ENCODE results near the gene INHBA.

Gene INHBA

GRCh38 chr7:41685684-41686083, 17.2 kb downstream of the INHBA start:
- DNase-seq, result no peak

- DNase-seq, result no peak
Observed at GRCh38 chr7:41682422-41682821, 20.5 kb downstream of the INHBA start.

DNA sequence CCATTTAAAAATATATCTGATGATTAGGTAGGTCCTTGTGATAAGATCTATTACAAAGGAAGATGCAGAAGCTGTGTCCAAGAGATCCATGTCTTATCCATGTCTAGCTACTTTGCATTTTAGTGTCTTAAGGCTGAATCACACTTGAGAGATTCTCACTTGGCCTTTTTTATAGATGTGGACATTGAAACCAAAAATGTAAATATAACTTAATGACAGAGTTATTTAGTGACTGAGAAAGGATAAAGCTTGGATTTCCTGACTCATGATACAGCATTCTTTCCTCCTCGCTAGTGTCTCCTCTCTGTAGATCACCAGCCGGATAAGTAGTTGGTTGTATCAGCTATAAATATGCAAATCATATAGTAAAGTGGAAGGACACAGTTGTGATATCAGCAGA, 23.3 kb downstream of the INHBA start:
- DNase-seq, result no peak

DNA sequence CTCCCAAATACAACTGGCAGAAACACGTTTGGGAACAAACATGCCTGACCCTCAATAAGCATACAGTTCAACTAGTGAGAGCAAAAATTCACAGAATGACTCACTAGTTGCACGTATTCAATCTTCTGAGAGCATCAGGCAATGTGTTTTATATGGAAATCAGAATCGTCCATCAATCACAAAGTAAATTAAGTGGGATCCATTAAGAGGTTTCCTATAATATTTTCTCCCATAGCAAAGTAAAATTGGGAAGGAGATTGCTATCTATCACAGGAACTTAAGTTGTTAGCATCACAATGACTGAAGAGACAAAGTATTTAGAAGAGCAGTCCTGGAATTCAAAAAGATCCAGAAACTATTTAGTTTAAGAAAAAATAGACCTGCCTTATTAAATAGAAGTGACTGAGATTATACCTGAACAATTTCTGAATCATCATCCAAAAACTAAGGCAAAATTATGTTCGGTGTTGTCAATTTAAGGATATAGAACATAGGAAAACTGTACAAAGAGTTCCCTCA, 28.3 kb downstream of the INHBA start:
- DNase-seq, result no peak

- DNase-seq, result no peak
Observed at GRCh38 chr7:41661596-41661995, 41.3 kb downstream of the INHBA start.

- no peak for DNase-seq
Observed at GRCh38 chr7:41659539-41659938, 43.4 kb downstream of the INHBA start.

DNA sequence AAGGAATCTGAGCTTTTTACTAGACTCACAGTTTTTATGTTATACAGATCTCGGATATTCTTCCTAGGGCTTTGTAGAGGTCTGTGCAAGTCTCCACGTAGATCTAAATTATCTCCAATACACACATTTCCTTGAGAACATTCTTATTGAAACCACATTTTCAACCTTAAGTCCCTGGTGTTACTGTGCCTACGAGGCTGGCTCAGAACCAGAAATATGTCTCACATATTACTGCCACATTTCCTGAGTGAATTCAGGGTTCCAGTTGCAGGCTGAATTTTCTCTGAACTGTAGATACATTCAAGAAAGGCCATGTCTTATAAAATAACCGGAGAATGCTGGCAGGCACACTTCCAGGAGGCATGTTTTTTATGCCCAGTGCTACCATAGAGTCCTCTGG, 46.5 kb downstream of the INHBA start:
- DNase-seq, result no peak

DNA sequence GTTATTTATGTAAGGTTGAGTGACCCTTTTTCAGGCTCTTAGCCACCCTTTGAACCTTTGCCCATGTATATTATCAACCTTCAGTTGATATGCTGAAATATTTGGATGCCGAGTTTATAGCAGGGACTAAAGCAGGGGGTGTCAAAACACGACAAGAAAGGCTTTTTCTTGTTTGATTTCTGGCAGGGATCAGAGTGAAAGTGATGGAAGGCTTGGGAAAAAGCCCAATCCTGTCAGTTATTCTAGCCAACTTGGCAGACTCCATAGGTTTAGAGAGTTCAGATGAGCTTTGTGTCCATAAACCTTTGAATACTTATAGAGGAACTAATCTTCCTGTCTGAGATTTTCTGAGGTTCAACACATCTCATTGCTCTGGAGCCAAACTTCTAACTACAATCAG, 47.5 kb downstream of the INHBA start:
- DNase-seq, result no peak

DNA sequence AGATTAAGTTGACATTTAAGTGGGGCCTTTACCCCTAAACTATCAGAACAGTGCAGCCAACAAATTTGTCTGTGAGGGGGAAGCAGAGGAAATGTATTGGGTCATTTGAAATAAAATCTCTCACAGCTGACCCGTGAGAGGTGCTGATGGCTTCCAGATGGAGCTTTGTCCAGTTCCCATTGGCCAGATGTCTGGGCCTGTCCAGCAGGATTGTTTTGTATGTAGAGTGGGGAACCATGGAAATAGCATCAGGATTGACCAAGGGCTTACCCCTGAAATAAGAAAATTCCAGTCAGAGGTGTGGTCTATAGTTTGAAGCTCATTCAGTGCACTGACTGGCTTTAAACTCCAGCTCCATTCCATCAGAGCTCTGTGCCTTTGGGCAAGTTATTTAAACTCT, 50.6 kb downstream of the INHBA start:
- no peak for DNase-seq

GRCh38 chr7:41648501-41648900, 54.4 kb downstream of the INHBA start:
- DNase-seq, result no peak

GRCh38 chr7:41643616-41644015, 59.3 kb downstream of the INHBA start:
- no peak for DNase-seq

DNA sequence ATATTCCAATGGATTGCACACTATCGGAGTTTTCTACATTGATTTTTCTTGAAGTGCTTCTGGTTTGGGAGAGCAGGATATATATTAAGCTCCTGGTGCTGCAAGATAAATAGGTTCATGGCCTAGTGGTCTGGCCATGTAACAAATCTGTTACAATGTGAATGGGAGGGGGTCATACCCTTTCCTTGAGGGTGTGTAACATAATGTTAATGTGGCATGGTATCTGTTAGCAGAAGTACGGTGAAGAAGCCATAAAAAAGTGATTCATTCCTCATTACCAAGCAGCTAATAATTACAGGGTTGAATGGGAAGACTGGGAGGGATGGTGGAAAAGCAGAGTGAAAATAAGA, 61.2 kb downstream of the INHBA start:
- DNase-seq, result no peak

DNA sequence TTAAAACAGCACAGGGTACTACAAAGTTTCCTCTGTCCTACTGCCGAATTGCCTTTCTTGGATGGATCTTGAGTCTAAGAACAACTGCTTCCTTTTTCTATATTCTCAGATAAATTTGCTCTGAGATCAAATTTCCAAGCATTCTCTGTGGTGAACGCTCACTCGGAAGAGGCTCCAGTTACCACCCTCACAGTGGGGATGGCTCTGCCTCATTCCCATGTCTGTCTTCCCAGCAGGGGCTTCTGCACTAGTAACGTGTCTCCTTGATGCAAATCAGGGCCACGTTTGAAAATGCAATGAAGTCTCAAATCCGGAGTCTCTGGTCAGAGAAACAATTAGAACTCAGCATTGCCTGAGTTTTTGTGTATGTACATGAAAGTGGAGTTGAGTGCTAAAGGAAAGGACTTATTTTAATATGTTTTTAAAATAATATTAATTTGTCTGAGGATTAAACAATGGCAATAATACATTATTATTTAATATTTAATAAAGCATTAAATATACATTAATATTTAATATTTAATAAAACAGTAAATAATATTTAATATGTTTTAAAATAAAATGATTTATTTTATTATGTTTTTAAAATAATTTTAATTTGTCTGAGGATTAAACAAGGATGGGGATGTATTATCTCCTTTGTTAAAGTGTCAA, 61.8 kb downstream of the INHBA start:
- DNase-seq, result no peak

- no peak for DNase-seq
Observed at GRCh38 chr7:41640487-41640886, 62.4 kb downstream of the INHBA start.

DNA sequence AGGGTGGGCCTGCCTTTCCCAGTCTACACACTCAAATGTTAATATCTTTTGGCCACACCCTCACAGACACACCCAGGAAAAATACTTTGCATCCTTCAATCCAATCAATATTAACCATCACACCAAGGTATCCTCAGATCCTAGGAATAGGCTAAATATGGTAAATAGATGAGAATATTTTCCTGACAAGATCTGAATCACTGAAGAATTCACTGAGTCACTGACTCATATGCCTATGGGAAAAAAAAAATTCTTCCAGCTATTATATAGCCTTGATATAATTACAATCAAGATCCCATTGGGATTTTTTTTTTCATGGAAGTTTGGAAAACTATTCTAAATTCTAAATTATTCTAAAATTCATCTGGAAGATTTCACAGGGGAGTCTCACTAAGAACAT, 65.8 kb downstream of the INHBA start:
- no peak for DNase-seq
